Activated CD8-positive, alpha-beta memory T cell treated with anti-CD3 and anti-CD28 coated beads, Interleukin-2, amount 10 ng/mL, durations not matched to agents 7 days and 5 days (primary cell): ENCODE data around the gene MB. TPM values are rescaled to one million over a fixed set of nuclear protein-coding genes. Genes with fewer than 3 reads are reported as not detected.

Experiments used
- ATAC-seq: fragments of 150-1000 bp; cut with Tn5 transposase; one replicate; pipeline ENCODE4 v1.10.0; 2021; ENCODE audit warnings: moderate library complexity
- CTCF ChIA-PET: fragments of 350-600 bp; sonication (Branson Sonifier 250); formaldehyde crosslinking; loops from one replicate; lab custom pipeline; 2021; ENCODE audit warnings: antibody characterized with exemption; lab: Charles Lee
- DNase-seq: peaks from one replicate; pipeline ENCODE4 v3.0.0-alpha.2; 2020
- H3K27ac Mint-ChIP-seq: one replicate; pipeline ENCODE4 v1.8.0; 2021; ENCODE audit warnings: mild to moderate bottlenecking, mixed read lengths
- H3K27me3 Mint-ChIP-seq: one replicate; pipeline ENCODE4 v1.8.0; 2021; ENCODE audit warnings: mixed read lengths
- H3K36me3 Mint-ChIP-seq: one replicate; pipeline ENCODE4 v1.8.0; 2021; ENCODE audit warnings: mild to moderate bottlenecking, mixed read lengths
- H3K4me1 Mint-ChIP-seq: one replicate; pipeline ENCODE4 v1.8.0; 2021; ENCODE audit warnings: mixed read lengths
- H3K4me3 Mint-ChIP-seq: one replicate; pipeline ENCODE4 v1.8.0; 2021; ENCODE audit warnings: mild to moderate bottlenecking, moderate library complexity, mixed read lengths
- H3K9me3 Mint-ChIP-seq: one replicate; pipeline ENCODE4 v1.8.0; 2022; ENCODE audit warnings: low read depth, mixed read lengths
- total RNA-seq, 2 experiments: library from RNA; stranded (reverse); gene quantifications; one replicate each; pipeline ENCODE4 v1.2.3, GENCODE V29; 2021

Gene MB
- total RNA-seq, 2 experiments from 2014 or later: 2.6 TPM; not detected in 1

GRCh38 chr22:35581023-35581413 lies 36.1 kb downstream of the MB start:
- H3K4me3 Mint-ChIP-seq: no peak overlapping the region

GRCh38 chr22:35580351-35581022 lies 36.6 kb downstream of the MB start:
- ATAC-seq: no peak
- Mint-ChIP-seq H3K27me3 (no peaks in the 10 kb centered on the region), H3K4me3 (no peak overlapping the region), H3K27ac (no peak overlapping the region), H3K9me3 (no peaks in the 10 kb centered on the region), H3K36me3 (no peaks in the 10 kb centered on the region), H3K4me1 (no peaks in the 10 kb centered on the region)
- CTCF ChIA-PET: interaction anchor here (1.7 to 2.8 kb wide), 2 partner anchors 9 to 229 kb away, joined by 6 to 9 read pairs; no protein-coding TSS in a partner anchor
- DNase-seq: no peak

More at GRCh38 chr22:35581023-35581413, 36.1 kb downstream of the MB start:
- DNase-seq: no peak
- CTCF ChIA-PET: interaction anchor here (2.8 kb wide), 2 partner anchors 9 to 229 kb away, joined by 9 to 36 read pairs; no protein-coding TSS in a partner anchor
- ATAC-seq: no peak
- Mint-ChIP-seq H3K4me1 (no peaks in the 10 kb centered on the region), H3K9me3 (no peaks in the 10 kb centered on the region), H3K27ac (no peak overlapping the region), H3K36me3 (no peaks in the 10 kb centered on the region), H3K27me3 (no peaks in the 10 kb centered on the region)

- H3K27me3 Mint-ChIP-seq: no peaks in the 10 kb centered on the region
- DNase-seq: no peak
- no peak overlapping the region for H3K4me3 Mint-ChIP-seq
- CTCF ChIA-PET: interaction anchor here (1.7 kb wide), 1 partner anchor 228 kb away, joined by 6 read pairs; no protein-coding TSS in a partner anchor
- no peaks in the 10 kb centered on the region for H3K4me1 Mint-ChIP-seq
- no peaks in the 10 kb centered on the region for H3K36me3 Mint-ChIP-seq
- H3K27ac Mint-ChIP-seq: no peak overlapping the region
- H3K9me3 Mint-ChIP-seq: no peaks in the 10 kb centered on the region
- no peak for ATAC-seq
Observed at GRCh38 chr22:35578836-35579575, 38.1 kb downstream of the MB start.

GRCh38 chr22:35577799-35578659 lies 39.1 kb downstream of the MB start:
- DNase-seq (no peak), ATAC-seq (no peak)
- CTCF ChIA-PET: no interaction called here
- Mint-ChIP-seq H3K4me1 (no peaks in the 10 kb centered on the region), H3K36me3 (no peaks in the 10 kb centered on the region), H3K4me3 (no peak overlapping the region), H3K27me3 (no peaks in the 10 kb centered on the region), H3K27ac (no peak overlapping the region), H3K9me3 (no peaks in the 10 kb centered on the region)

GRCh38 chr22:35576671-35577070 lies 40.5 kb downstream of the MB start:
- H3K27ac Mint-ChIP-seq: no peak overlapping the region
- H3K4me1 Mint-ChIP-seq: no peaks in the 10 kb centered on the region
- CTCF ChIA-PET: interaction anchor here (0.6 kb wide), 1 partner anchor 179 kb away, joined by 3 read pairs; no protein-coding TSS in a partner anchor

GRCh38 chr22:35575116-35575748 lies 41.9 kb downstream of the MB start:
- no peak for DNase-seq
- CTCF ChIA-PET: no interaction called here
- ATAC-seq: no peak
- Mint-ChIP-seq H3K9me3 (no peaks in the 10 kb centered on the region), H3K27ac (no peak overlapping the region), H3K27me3 (no peaks in the 10 kb centered on the region), H3K4me1 (no peaks in the 10 kb centered on the region), H3K36me3 (no peaks in the 10 kb centered on the region), H3K4me3 (no peak overlapping the region)

More at GRCh38 chr22:35576671-35577070, 40.5 kb downstream of the MB start:
- no peak for DNase-seq
- ATAC-seq: no peak
- no peaks in the 10 kb centered on the region for H3K27me3 Mint-ChIP-seq
- no peak overlapping the region for H3K4me3 Mint-ChIP-seq
- no peaks in the 10 kb centered on the region for H3K9me3 Mint-ChIP-seq
- H3K36me3 Mint-ChIP-seq: no peaks in the 10 kb centered on the region

GRCh38 chr22:35572556-35572955 lies 44.6 kb downstream of the MB start:
- H3K4me3 Mint-ChIP-seq: no peak overlapping the region
- no peak for ATAC-seq
- no peaks in the 10 kb centered on the region for H3K27me3 Mint-ChIP-seq
- no peak overlapping the region for H3K27ac Mint-ChIP-seq
- CTCF ChIA-PET: interaction anchor here (2.9 kb wide), 1 partner anchor 9 kb away, joined by 9 read pairs; no protein-coding TSS in a partner anchor
- H3K36me3 Mint-ChIP-seq: no peaks in the 10 kb centered on the region
- DNase-seq: no peak
- no peaks in the 10 kb centered on the region for H3K4me1 Mint-ChIP-seq
- no peaks in the 10 kb centered on the region for H3K9me3 Mint-ChIP-seq

- Mint-ChIP-seq H3K27me3 (peaks cover 3% of the 10 kb centered on the region), H3K36me3 (no peaks in the 10 kb centered on the region), H3K27ac (no peak overlapping the region), H3K4me3 (no peak overlapping the region), H3K9me3 (no peaks in the 10 kb centered on the region), H3K4me1 (no peaks in the 10 kb centered on the region)
- DNase-seq (no peak), ATAC-seq (no peak)
- CTCF ChIA-PET: interaction anchor here (2.9 kb wide), 1 partner anchor 10 kb away, joined by 9 read pairs; no protein-coding TSS in a partner anchor
Observed at GRCh38 chr22:35570686-35571194, 46.4 kb downstream of the MB start.

- H3K4me1 Mint-ChIP-seq: no peaks in the 10 kb centered on the region
- H3K4me3 Mint-ChIP-seq: no peak overlapping the region
- DNase-seq (no peak), ATAC-seq (no peak)
- no peaks in the 10 kb centered on the region for H3K36me3 Mint-ChIP-seq
- H3K27me3 Mint-ChIP-seq: peaks cover 5% of the 10 kb centered on the region
- CTCF ChIA-PET: interaction anchor here (1.4 kb wide), 1 partner anchor 218 kb away, joined by 3 read pairs; no protein-coding TSS in a partner anchor
- no peaks in the 10 kb centered on the region for H3K9me3 Mint-ChIP-seq
- no peak overlapping the region for H3K27ac Mint-ChIP-seq
Observed at GRCh38 chr22:35569916-35570315, 47.2 kb downstream of the MB start.

- no peak for ATAC-seq
- CTCF ChIA-PET: interaction anchor here (1.4 kb wide), 1 partner anchor 217 kb away, joined by 3 read pairs; no protein-coding TSS in a partner anchor
Observed at GRCh38 chr22:35568751-35569739, 48.1 kb downstream of the MB start.

GRCh38 chr22:35567351-35568141 lies 49.6 kb downstream of the MB start:
- Mint-ChIP-seq H3K27me3 (peaks cover 10% of the 10 kb centered on the region), H3K27ac (no peak overlapping the region), H3K4me3 (no peak overlapping the region), H3K36me3 (no peaks in the 10 kb centered on the region), H3K4me1 (no peaks in the 10 kb centered on the region), H3K9me3 (no peaks in the 10 kb centered on the region)
- no peak for ATAC-seq
- CTCF ChIA-PET: no interaction called here
- no peak for DNase-seq

More at GRCh38 chr22:35568751-35569739, 48.1 kb downstream of the MB start:
- Mint-ChIP-seq H3K9me3 (no peaks in the 10 kb centered on the region), H3K27me3 (peaks cover 5% of the 10 kb centered on the region), H3K4me1 (no peaks in the 10 kb centered on the region), H3K27ac (no peak overlapping the region), H3K36me3 (no peaks in the 10 kb centered on the region), H3K4me3 (no peak overlapping the region)
- no peak for DNase-seq
